Sigmoid colon (tissue), 4 donors: ENCODE results near the gene GSTM5.

Experiments used
- CTCF ChIP-seq, 4 experiments: fragments of 450-650 bp in 3 of 4; fragments of 200-600 bp in 1 of 4; IDR thresholded peaks; one replicate each; pipeline ENCODE4 v1.5.1; 2016 to 2019; ENCODE audit warnings: antibody characterized with exemption in 4 of 4, mild to moderate bottlenecking in 3 of 4, moderate library complexity in 2 of 4
- EP300 ChIP-seq, 4 donors: sonication (generic); formaldehyde crosslinking; IDR thresholded peaks; one replicate each; pipeline ENCODE4 v1.6.1; 2017; ENCODE audit warnings: antibody characterized with exemption in 4 of 4
- POLR2AphosphoS5 ChIP-seq, 4 donors: sonication (generic); formaldehyde crosslinking; IDR thresholded peaks; one replicate each; pipeline ENCODE4 v1.6.1; 2017; ENCODE audit warnings: antibody characterized with exemption in 4 of 4

- TF ChIP-seq POLR2AphosphoS5 (IDR thresholded peaks at IDR 0.05), result no peak
- TF ChIP-seq CTCF (IDR thresholded peaks at IDR 0.05), result no peak
- TF ChIP-seq EP300 (IDR thresholded peaks at IDR 0.05), result no peak
These were observed 47.4 kb upstream of the GSTM5 start for GRCh38 chr1:109664671-109665070.
